Measurements from ENCODE around the gene ZCCHC24. TPM values are rescaled to one million over a fixed set of nuclear protein-coding genes. Genes with fewer than 3 reads are reported as not detected.
A peak's percentile ranks its signal among the peaks of the same experiment; 100 is the strongest.

ZCCHC24 gene
- total and polyA plus RNA-seq, 7 donors, result 11.2 to 112 (median 43.0) TPM

DNA sequence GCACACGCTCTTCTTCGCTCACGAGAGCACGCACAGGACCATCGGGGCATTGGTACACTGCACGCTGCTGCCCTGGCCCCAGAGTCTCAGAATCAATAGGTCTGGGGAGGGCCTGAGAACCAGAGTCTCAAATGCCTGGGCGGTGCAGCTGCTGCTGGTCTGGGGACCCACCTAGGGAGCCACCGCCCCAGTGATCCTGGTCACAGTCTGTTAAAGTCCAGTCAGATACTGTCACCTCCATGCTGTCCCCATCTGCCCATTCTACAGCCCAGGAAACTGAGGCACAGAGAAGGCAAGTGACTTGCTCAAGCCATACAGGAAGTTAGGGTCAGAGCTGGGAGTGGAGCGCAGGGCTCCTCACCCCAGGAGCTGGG lies 38.0 kb downstream of the ZCCHC24 start:
- Histone ChIP-seq H3K27ac (peak overlapping the region; percentile 46), H3K4me3 (no peak overlapping the region), H3K4me1 (peaks cover 80% of the 10 kb centered on the region), H3K36me3 (ENCODE audit: insufficient read depth in 1 of 2, low read depth in 1 of 2) (peaks cover 0 to 8% of the 10 kb centered on the region in 2 donors), H3K9me3 (no peaks in the 10 kb centered on the region), H3K27me3 (ENCODE audit: insufficient read depth in 3 of 3, low read length in 2 of 3) (no peaks in the 10 kb centered on the region)
- DNase-seq (no peak), ATAC-seq (no peak)
- intact Hi-C loops (cut with DNase I), result no loop called here
- 91 to 92% (median 91%) methylated on average over 9 of the region's 9 CpGs for WGBS, 3 donors
- no peak for TF ChIP-seq CTCF (IDR thresholded peaks at IDR 0.05)

- ATAC-seq (no peak), DNase-seq (peak in 1 of 2 donors; percentile 54)
- no peak for TF ChIP-seq CTCF (IDR thresholded peaks at IDR 0.05)
- Histone ChIP-seq H3K9me3 (no peaks in the 10 kb centered on the region), H3K4me1 (peaks cover 86% of the 10 kb centered on the region), H3K4me3 (no peak overlapping the region), H3K27ac (peak overlapping the region; percentile 86), H3K36me3 (ENCODE audit: insufficient read depth in 1 of 2, low read depth in 1 of 2) (peaks cover 0 to 8% of the 10 kb centered on the region in 2 donors), H3K27me3 (ENCODE audit: insufficient read depth in 3 of 3, low read length in 2 of 3) (no peaks in the 10 kb centered on the region)
- 73 to 85% (median 81%) methylated on average over 12 to 13 of the region's 13 CpGs for WGBS, 3 donors
- intact Hi-C loops (cut with DNase I), result no loop called here
Observed at GRCh38 chr10:79406683-79407422, 38.6 kb downstream of the ZCCHC24 start.

DNA sequence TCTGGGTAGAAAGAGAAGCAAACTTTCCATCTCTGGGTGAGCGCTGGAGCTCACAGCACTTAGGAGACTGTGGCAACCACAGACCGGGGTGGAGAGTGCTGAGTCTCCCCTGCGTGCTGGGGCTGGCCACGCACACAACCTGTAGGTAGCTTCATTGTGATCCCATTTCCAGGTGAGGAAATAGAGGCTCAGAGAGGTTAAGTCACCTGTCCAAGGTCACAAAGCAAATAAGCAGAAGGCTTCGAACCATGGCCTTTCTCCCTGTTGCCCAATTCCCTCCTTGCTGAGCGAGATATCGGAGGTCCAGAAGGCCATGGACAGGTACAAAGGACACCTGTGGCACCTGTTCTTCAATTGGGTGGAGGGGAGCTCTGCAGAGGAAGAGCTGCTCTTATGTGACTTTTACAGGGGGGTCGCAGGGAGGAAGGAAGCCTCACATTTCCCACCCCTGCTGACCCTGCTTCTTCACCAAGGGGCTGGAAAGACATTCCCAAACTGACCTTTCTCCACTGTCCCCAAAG lies 39.4 kb downstream of the ZCCHC24 start:
- TF ChIP-seq CTCF (IDR thresholded peaks at IDR 0.05), result no peak
- intact Hi-C loops (cut with DNase I), result no loop called here
- Histone ChIP-seq H3K27ac (peak overlapping the region; percentile 86), H3K9me3 (no peaks in the 10 kb centered on the region), H3K4me1 (peaks cover 94% of the 10 kb centered on the region), H3K4me3 (no peak overlapping the region), H3K36me3 (ENCODE audit: insufficient read depth in 1 of 2, low read depth in 1 of 2) (peaks cover 0 to 8% of the 10 kb centered on the region in 2 donors), H3K27me3 (ENCODE audit: insufficient read depth in 3 of 3, low read length in 2 of 3) (no peaks in the 10 kb centered on the region)
- no peak for DNase-seq
- ATAC-seq, result no peak
- WGBS, 3 donors, result 69 to 73% (median 73%) methylated on average over 8 of the region's 8 CpGs

- WGBS, 3 donors, result 32 to 46% (median 44%) methylated on average over 11 to 13 of the region's 13 CpGs
- H3K36me3 ChIP-seq (ENCODE audit: insufficient read depth in 1 of 2, low read depth in 1 of 2), result peaks cover 0 to 8% of the 10 kb centered on the region in 2 donors
Observed at GRCh38 chr10:79405221-79405994, 40.0 kb downstream of the ZCCHC24 start.

More at GRCh38 chr10:79405221-79405994, 40.0 kb downstream of the ZCCHC24 start:
- intact Hi-C loops (cut with DNase I), result no loop called here
- H3K27me3 ChIP-seq (ENCODE audit: insufficient read depth in 3 of 3, low read length in 2 of 3), result no peaks in the 10 kb centered on the region
- peak in 3 of 4 donors; percentile 30 to 39 (median 34) for ATAC-seq
- H3K4me1 ChIP-seq, result peaks cover 100% of the 10 kb centered on the region
- no peak overlapping the region for H3K4me3 ChIP-seq
- peak overlapping the region; percentile 86 for H3K27ac ChIP-seq
- no peaks in the 10 kb centered on the region for H3K9me3 ChIP-seq
- peak in 1 of 2 donors; percentile 63 for DNase-seq
- no peak for TF ChIP-seq CTCF (IDR thresholded peaks at IDR 0.05)
